ENCODE data around the gene ASIC4.

Gene ASIC4

GRCh38 chr2:219552382-219553167 lies 38.3 kb downstream of the ASIC4 start:
- DNase-seq (ENCODE audit: low read depth), result no peak

GRCh38 chr2:219553168-219553417 lies 38.8 kb downstream of the ASIC4 start:
- DNase-seq (ENCODE audit: low read depth), result no peak

DNA sequence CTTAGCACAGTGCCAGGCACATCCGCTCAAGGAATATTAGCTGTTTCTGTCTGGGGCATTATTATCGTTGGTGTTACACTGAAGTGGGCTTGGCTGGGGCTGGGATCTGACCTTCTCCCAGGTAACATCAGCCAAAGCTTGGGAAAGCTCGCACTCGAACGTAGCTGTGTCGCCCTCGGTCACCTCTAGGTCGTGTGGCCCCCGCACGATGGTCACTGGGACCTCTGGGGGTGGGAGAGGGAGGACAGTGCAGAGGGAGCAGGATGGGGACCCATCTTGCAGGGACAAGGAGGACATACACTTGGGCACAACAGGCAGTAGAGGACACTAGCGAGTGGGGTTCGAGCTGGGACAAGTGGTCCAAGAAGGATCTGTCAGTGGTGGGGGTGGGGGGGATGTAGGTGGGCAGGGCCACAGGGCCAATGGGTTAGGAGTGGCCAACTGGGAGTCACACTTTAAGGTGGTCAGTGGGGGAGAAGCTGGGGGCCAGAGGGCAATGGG lies 39.2 kb downstream of the ASIC4 start:
- DNase-seq (ENCODE audit: low read depth), result no peak

- DNase-seq (ENCODE audit: low read depth), result no peak
These were observed 40.1 kb downstream of the ASIC4 start for GRCh38 chr2:219554350-219554749.

DNA sequence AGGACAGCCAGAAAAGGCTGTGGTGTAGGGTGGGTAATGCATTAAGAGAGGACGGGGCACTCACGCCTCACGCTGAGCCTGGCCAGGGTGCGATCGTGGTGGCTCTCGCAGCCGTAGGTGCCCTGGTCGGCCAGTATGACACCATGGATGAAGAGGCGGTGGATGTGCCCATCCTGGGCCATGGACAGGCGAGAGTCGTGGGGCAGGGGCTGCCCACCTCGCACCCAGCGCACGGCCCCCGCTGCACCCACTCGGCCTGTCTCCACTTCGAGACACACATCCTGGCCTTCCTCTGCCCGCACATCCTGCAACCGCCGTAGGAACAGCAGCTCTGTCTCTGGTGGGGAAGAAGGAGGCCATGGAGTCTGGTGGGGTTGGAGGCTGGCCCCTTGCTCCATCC lies 41.7 kb downstream of the ASIC4 start:
- no peak for DNase-seq (ENCODE audit: low read depth)

DNA sequence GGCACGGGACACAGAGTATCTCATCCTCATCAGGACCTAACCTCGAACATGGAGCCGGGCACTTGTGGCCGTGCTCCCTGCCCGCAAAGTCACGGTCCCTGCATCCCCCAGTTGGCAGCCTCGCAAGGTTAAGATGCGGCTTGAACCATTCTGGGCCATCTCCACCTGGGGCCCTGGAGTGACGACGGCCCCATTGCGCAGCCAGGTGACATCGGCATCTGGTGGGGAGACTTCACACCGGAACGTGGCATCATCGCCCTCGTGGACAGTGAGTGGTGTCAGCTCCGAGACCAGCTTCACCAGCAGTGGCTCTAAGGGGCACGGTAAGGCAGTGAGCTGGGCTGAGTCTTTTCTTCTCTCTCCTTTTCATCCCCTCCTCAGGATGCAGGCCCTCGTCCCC lies 42.1 kb downstream of the ASIC4 start:
- no peak for DNase-seq (ENCODE audit: low read depth)

DNA sequence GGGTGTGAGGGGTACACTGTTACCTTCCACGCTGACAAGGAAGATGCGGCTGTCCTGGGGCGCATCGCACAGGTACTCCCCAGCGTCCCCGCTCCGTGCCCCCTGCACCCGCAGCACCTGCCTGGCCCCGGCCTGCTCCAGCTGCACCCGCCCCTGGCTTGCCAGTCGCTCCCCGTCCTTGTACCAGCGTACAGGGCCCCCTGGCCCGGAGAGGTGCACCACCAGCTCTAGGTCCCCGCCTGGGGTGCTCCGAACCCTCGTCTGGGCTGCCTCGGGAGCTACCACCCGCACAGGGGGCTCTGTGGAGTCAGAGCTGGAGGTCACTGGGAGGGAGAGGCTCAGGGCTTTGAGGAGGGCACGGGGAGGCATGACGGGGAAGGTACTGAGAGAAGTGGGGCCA lies 43.0 kb downstream of the ASIC4 start:
- DNase-seq (ENCODE audit: low read depth), result no peak

DNA sequence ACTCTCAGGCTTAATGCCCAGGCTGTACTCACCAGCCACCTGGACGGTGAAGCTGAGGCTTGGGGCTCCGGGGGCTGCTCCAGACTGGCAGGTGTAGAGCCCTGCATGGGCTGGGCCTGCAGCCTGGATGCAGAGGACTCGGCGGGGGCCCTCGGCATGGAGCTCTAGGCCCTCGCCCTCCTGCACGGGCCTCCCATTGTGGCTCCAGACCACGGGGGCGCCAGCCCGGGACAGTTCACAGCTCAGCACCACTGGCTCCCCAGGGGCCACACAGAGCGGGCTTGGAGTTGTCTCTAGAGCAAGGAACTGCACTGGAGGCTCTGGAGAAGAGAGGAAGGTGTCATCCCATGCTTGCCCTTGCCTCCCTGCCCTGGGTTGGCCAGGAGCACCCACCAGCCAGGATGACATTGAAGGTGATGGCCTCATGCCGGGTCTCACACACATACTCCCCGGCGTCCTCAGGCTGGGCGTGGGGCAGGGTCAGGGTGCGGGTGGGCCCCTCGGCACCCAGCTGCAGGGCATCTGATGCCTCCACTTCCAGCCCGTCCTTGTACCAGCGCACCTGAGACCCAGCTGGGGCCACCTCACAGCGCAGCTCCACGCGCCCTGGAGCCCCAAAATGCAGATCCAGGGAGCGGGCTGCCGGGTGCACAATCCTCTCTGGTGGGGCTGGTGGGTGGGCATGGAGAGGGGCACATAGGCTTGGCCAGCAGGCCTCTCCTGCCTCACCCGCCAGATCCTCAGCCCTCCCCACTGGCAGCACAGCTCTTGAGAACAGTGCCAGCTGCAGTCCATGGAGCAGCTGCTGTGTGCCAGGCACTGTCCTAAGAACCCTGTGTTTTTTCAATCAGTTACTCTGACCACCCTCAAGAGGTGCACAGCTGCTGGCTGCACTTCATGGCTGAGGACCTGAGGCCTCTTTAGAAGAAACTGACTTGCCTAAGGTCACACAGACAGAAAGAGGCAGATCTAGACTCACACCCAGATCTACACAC lies 43.8 kb downstream of the ASIC4 start:
- DNase-seq (ENCODE audit: low read depth), result no peak

- no peak for DNase-seq (ENCODE audit: low read depth)
These were observed 45.1 kb downstream of the ASIC4 start for GRCh38 chr2:219559156-219559915.

- DNase-seq (ENCODE audit: low read depth), result no peak
These were observed 46.0 kb downstream of the ASIC4 start for GRCh38 chr2:219560037-219560892.

DNA sequence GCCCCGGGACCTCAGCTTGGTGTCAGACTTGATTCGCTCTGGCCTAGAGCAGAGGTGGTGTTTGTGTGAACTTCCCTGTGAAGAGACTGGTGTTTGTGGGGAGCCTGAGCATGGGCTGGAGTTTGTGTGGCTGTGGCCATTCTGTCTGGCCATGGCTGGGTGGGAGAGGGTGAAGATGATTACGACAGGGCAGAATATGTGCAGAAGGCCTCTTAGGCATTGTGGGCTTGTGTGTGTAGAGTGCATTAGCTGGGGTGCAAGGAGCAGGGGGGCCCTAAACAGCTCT lies 46.6 kb downstream of the ASIC4 start:
- DNase-seq (ENCODE audit: low read depth), result no peak

- DNase-seq (ENCODE audit: low read depth), result no peak
These were observed 47.1 kb downstream of the ASIC4 start for GRCh38 chr2:219561179-219562048.

DNA sequence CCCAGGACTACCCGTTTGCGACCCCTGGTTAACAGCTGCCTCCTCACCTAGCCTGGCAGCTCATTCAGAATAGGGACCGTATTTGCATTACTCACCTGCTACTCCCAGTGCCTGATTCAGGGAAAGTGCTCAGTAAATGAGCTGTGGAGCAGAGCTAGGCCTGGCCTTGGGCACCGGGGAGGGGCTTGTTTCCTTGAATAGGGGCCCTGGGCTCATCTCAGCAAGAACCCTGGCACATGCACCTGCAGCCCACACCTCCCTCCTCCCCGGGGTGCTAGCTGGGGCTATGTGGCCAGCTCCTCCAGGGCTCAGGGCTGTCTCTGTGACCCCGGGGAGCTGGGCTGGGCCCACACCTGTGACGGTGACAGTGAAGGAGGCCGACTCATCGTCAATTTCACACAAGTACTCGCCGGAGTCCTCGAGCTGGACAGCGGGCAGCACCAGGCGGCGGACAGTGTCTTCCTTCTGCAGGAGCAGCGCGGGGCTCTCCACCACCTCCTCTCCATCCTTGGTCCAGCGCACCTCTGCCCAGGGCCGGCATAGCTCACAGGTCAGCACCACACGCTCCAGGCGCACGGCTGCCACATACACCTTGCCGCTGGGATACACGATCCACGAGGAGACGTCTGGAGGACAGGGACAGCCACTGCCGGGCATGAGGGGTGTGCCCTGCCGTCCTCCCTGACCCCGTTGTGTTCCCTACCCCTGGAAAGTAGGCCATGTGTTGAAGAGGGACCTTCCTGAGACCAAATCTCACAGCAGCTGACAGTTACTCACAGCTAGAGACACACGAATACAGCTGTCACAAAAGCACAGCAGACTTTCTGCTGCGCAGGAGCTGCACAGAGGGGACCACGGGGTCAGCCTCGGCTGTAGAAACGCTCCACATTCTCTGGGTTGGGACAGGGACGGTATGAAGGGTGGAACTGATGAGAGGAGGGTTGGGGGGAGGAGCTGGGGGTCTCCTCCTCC lies 48.1 kb downstream of the ASIC4 start:
- no peak for DNase-seq (ENCODE audit: low read depth)

GRCh38 chr2:219563271-219563928 lies 49.1 kb downstream of the ASIC4 start:
- no peak for DNase-seq (ENCODE audit: low read depth)

DNA sequence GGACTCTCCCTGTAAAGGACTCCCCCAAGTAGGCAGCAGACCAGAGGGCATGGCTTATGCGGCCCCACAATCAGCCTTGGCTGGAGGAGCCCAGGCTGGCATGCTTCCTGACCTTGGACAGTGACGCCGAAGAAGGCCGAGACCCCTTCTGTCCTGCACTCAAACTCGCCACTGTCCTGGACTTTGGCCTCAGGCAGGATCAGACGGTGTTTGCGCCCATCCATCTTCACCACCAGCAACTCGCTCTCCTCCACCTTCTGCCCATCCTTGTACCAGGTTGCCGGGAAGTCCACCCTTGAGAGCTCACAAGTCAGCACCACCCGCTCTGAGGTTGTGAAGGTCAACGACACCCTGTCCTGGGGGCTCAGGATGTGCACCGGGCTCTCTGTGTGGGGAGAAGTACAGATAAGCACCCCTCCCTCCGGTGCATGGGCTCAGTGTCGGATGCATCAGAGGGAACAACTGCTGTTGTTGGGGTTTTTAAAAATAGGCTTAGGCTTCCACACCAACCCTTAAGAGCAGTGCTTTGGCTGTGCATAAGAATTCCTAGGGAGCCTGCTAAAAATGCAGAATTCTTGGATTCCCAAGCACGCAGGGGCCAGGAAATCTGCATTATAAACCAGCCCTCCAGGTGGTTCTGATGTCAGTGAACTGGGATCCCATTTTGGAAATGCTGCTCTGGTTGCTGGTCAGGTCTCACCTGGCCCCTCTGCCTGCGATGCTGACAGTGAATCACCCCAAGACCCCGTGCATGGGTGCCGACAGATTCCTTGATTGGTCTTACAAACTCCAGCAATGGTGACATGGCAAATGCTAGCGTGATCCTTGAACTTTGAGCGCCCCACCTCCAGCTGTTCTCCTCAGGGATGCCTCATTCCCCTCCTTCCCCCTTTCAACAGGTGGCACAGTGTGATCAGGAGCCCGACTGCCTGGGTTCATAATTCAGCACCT lies 51.1 kb downstream of the ASIC4 start:
- DNase-seq (ENCODE audit: low read depth), result no peak

DNA sequence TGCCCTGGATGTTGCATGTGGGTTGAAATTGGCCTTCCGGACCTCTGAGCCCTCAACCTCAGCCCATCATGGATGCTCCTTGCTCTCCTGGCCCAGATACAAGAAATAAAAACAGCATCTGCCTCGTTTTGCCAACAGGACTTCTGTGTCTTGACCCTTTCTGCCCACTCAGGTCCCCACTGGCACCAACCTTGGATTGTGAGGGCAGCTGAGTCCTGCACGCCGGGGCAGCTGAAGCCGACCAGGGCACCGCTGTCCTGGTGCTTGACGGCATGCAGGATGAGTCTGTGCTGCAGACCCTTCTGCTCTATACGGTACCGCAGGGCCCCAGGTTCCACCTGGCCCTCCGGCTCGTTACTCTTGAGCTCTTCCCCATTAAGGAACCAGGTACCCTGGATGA lies 52.4 kb downstream of the ASIC4 start:
- no peak for DNase-seq (ENCODE audit: low read depth)

GRCh38 chr2:219567131-219567530 lies 52.8 kb downstream of the ASIC4 start:
- no peak for DNase-seq (ENCODE audit: low read depth)

All from CMK (cell line).